Calu3 (cell line): ENCODE results near the gene NCS1. TPM values are rescaled to one million over a fixed set of nuclear protein-coding genes. Genes with fewer than 3 reads are reported as not detected.

Source experiments
- BruUV-seq: library from RNA; stranded (reverse); fragments of 400-500 nt; replicated peaks from 2 replicates; lab custom pipeline; 2021; lab: Mats Ljungman, UMichigan
- CTCF ChIA-PET: fragments of 300-600 bp; sonication (Branson Sonifier 250); formaldehyde crosslinking; loops from one replicate; lab custom pipeline; 2022; ENCODE audit warnings: antibody characterized with exemption; lab: Charles Lee
- DNase-seq: peaks from one replicate; pipeline ENCODE4 v3.0.0; 2022
- H3K27ac Mint-ChIP-seq: one replicate; pipeline ENCODE4 v1.8.0; 2022; ENCODE audit warnings: mixed read lengths; ENCODE audit not compliant: unreplicated experiment
- H3K27me3 Mint-ChIP-seq: one replicate; pipeline ENCODE4 v1.8.0; 2022; ENCODE audit warnings: mixed read lengths; ENCODE audit not compliant: unreplicated experiment
- H3K36me3 Mint-ChIP-seq: one replicate; pipeline ENCODE4 v1.8.0; 2022; ENCODE audit warnings: mild to moderate bottlenecking, moderate library complexity, mixed read lengths; ENCODE audit not compliant: insufficient read depth, unreplicated experiment
- H3K4me1 Mint-ChIP-seq: one replicate; pipeline ENCODE4 v1.8.0; 2022; ENCODE audit warnings: mild to moderate bottlenecking, low read depth, mixed read lengths; ENCODE audit not compliant: unreplicated experiment
- H3K4me3 Mint-ChIP-seq: one replicate; pipeline ENCODE4 v1.8.0; 2022; ENCODE audit warnings: mild to moderate bottlenecking, low read depth, moderate library complexity, mixed read lengths; ENCODE audit not compliant: unreplicated experiment
- H3K9me3 Mint-ChIP-seq: one replicate; pipeline ENCODE4 v1.8.0; 2022; ENCODE audit warnings: low read depth, mixed read lengths; ENCODE audit not compliant: unreplicated experiment
- intact Hi-C: fragments of 100-400 bp; cut with micrococcal nuclease; formaldehyde crosslinking; loops from one replicate; pipeline ENCODE4 v1.10.0; 2022; ENCODE audit not compliant: unreplicated experiment
- total RNA-seq: library from RNA; stranded (reverse); gene quantifications from 2 replicates; pipeline ENCODE4 v1.2.3, GENCODE V29; 2022
- TF ChIP-seq, protein P1 (sequence below): fragments of 200-600 bp; IDR thresholded peaks from one replicate; pipeline ENCODE4 v1.8.0; 2022; ENCODE audit warnings: antibody characterized with exemption; ENCODE audit not compliant: unreplicated experiment

Gene NCS1
- total RNA-seq, 1 experiment from 2014 or later: 16.1 TPM

DNA sequence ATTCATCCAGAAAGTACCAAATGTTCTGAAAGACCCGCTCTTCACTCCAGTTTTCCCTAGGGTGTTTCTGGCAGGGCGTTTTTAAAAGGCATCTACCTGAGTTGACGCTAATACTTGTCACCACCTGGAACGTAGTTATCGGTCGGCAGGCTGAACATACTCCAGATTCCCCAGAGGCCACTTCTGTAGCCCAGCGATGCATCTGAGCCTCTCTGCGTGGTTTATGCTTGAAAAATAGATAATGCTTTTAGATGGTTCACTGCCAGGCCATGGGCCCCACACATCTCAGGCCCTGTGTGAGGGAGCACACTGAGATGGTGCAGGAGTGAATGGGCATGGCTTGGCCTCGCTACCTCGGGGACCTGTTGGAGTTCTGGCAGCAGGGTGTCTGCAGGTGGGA lies 33.0 kb upstream of the NCS1 start:
- no TSS peak for BruUV-seq
- no peak for DNase-seq
- TF ChIP-seq, protein P1, sequence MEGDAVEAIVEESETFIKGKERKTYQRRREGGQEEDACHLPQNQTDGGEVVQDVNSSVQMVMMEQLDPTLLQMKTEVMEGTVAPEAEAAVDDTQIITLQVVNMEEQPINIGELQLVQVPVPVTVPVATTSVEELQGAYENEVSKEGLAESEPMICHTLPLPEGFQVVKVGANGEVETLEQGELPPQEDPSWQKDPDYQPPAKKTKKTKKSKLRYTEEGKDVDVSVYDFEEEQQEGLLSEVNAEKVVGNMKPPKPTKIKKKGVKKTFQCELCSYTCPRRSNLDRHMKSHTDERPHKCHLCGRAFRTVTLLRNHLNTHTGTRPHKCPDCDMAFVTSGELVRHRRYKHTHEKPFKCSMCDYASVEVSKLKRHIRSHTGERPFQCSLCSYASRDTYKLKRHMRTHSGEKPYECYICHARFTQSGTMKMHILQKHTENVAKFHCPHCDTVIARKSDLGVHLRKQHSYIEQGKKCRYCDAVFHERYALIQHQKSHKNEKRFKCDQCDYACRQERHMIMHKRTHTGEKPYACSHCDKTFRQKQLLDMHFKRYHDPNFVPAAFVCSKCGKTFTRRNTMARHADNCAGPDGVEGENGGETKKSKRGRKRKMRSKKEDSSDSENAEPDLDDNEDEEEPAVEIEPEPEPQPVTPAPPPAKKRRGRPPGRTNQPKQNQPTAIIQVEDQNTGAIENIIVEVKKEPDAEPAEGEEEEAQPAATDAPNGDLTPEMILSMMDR: no peak
- H3K27ac Mint-ChIP-seq: no peak overlapping the region
- peaks cover 7% of the 10 kb centered on the region for H3K36me3 Mint-ChIP-seq
- H3K4me3 Mint-ChIP-seq: no peak overlapping the region
- H3K27me3 Mint-ChIP-seq: peaks cover 12% of the 10 kb centered on the region
- CTCF ChIA-PET: no interaction called here
- H3K9me3 Mint-ChIP-seq: no peaks in the 10 kb centered on the region
- H3K4me1 Mint-ChIP-seq: no peaks in the 10 kb centered on the region
- intact Hi-C loops: no loop called here

DNA sequence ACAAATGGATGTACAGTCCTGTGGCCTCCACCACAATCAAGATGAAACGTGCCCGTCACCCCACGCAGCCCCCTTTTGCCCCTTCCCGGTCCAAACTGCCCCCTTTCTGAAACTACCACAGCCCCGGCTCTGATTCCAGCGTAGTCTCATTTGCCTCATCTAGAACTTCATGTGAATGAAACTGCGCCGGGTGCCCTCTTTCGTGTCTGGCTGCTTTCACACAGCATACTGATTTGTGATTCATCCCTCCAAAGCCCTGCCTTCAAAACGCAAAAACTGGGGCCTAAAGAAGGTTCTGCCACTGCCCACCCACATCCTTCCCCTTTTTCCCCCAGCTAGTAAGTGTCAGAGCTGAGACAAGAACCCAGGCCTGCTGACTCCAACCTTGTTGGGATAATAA lies 31.5 kb upstream of the NCS1 start:
- Mint-ChIP-seq H3K4me3 (no peak overlapping the region), H3K27ac (no peak overlapping the region), H3K9me3 (no peaks in the 10 kb centered on the region), H3K36me3 (peaks cover 7% of the 10 kb centered on the region), H3K27me3 (peaks cover 19% of the 10 kb centered on the region), H3K4me1 (no peaks in the 10 kb centered on the region)
- CTCF ChIA-PET: no interaction called here
- DNase-seq: no peak
- TF ChIP-seq, protein P1: no peak
- no TSS peak for BruUV-seq
- intact Hi-C loops: no loop called here

GRCh38 chr9:130142056-130142455 lies 30.1 kb upstream of the NCS1 start:
- no peak for DNase-seq
- Mint-ChIP-seq H3K36me3 (no peaks in the 10 kb centered on the region), H3K4me3 (no peak overlapping the region), H3K4me1 (no peaks in the 10 kb centered on the region), H3K27me3 (peaks cover 32% of the 10 kb centered on the region), H3K9me3 (no peaks in the 10 kb centered on the region), H3K27ac (no peak overlapping the region)
- TF ChIP-seq, protein P1: no peak
- no TSS peak for BruUV-seq
- CTCF ChIA-PET: no interaction called here
- intact Hi-C loops: no loop called here

GRCh38 chr9:130142641-130143040 lies 29.6 kb upstream of the NCS1 start:
- no peak overlapping the region for H3K27ac Mint-ChIP-seq
- no peak for DNase-seq
- no peaks in the 10 kb centered on the region for H3K36me3 Mint-ChIP-seq
- intact Hi-C loops: no loop called here
- H3K4me1 Mint-ChIP-seq: no peaks in the 10 kb centered on the region
- TF ChIP-seq, protein P1: no peak
- H3K27me3 Mint-ChIP-seq: peaks cover 32% of the 10 kb centered on the region
- CTCF ChIA-PET: no interaction called here
- H3K4me3 Mint-ChIP-seq: no peak overlapping the region
- BruUV-seq: no TSS peak
- H3K9me3 Mint-ChIP-seq: no peaks in the 10 kb centered on the region
